Measurements from ENCODE around the gene ZNF606.

ZNF606 gene

DNA sequence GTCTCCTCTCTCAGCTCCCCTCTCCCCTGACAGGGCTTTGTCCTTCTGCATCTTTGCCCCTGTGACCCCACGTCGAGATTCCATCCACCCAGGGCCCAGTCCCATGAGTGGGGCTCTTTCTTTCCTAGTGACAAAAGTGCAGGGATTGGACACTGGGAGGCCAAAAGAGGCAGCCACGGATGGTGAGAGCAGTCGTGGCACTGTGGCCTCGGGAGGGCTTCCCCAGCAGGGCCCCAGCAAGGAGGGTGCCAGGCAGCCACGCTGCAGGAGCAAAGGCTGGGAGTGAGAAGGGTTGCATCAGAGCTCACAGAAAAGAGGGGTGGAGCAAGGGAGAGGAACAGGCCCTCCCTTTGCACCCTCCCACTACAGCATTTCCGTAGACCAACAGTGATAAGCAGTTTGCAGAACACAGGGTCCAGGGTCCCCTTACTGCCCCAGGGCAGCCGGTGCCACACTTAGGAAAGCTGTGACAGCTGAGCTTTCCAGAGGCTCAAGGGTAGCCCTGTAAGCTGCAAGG is 36.1 kb upstream of the ZNF606 start:
- H3K9me3 ChIP-seq (ENCODE audit: control insufficient read depth in 2 of 2, low read length in 2 of 2) = peaks cover 0 to 2% of the 10 kb centered on the region in 2 donors
- H3K36me3 ChIP-seq (ENCODE audit: control insufficient read depth in 2 of 2, insufficient read depth in 2 of 2, low read length in 2 of 2) = no peaks in the 10 kb centered on the region
- H3K27ac ChIP-seq (ENCODE audit: low read depth in 2 of 2, low read length in 2 of 2) = no peak overlapping the region
- H3K27me3 ChIP-seq (ENCODE audit: control insufficient read depth in 2 of 2, insufficient read depth in 2 of 2, low read length in 2 of 2) = no peaks in the 10 kb centered on the region
- H3K4me3 ChIP-seq (ENCODE audit: low read length in 2 of 2) = no peak overlapping the region
- H3K4me1 ChIP-seq (ENCODE audit: control insufficient read depth in 2 of 2, insufficient read depth in 2 of 2, low read length in 2 of 2) = no peaks in the 10 kb centered on the region
- no peak overlapping the region for H3K9ac ChIP-seq (ENCODE audit: low read depth in 1 of 2, low read length in 2 of 2)

- H3K4me1 ChIP-seq (ENCODE audit: control insufficient read depth in 2 of 2, insufficient read depth in 2 of 2, low read length in 2 of 2) = no peaks in the 10 kb centered on the region
- peak overlapping the region in 1 of 2 donors; percentile 23 for H3K4me3 ChIP-seq (ENCODE audit: low read length in 2 of 2)
- H3K36me3 ChIP-seq (ENCODE audit: control insufficient read depth in 2 of 2, insufficient read depth in 2 of 2, low read length in 2 of 2) = no peaks in the 10 kb centered on the region
- no peak overlapping the region for H3K27ac ChIP-seq (ENCODE audit: low read depth in 2 of 2, low read length in 2 of 2)
- no peaks in the 10 kb centered on the region for H3K27me3 ChIP-seq (ENCODE audit: control insufficient read depth in 2 of 2, insufficient read depth in 2 of 2, low read length in 2 of 2)
- H3K9me3 ChIP-seq (ENCODE audit: control insufficient read depth in 2 of 2, low read length in 2 of 2) = peaks cover 0 to 2% of the 10 kb centered on the region in 2 donors
- no peak overlapping the region for H3K9ac ChIP-seq (ENCODE audit: low read depth in 1 of 2, low read length in 2 of 2)
These were observed 35.5 kb upstream of the ZNF606 start for GRCh38 chr19:58037927-58038687.

- H3K36me3 ChIP-seq (ENCODE audit: control insufficient read depth in 2 of 2, insufficient read depth in 2 of 2, low read length in 2 of 2) = no peaks in the 10 kb centered on the region
- no peak overlapping the region for H3K4me3 ChIP-seq (ENCODE audit: low read length in 2 of 2)
- H3K27ac ChIP-seq (ENCODE audit: low read depth in 2 of 2, low read length in 2 of 2) = no peak overlapping the region
- H3K9ac ChIP-seq (ENCODE audit: low read depth in 1 of 2, low read length in 2 of 2) = no peak overlapping the region
- H3K9me3 ChIP-seq (ENCODE audit: control insufficient read depth in 2 of 2, low read length in 2 of 2) = peaks cover 0 to 3% of the 10 kb centered on the region in 2 donors
- no peaks in the 10 kb centered on the region for H3K27me3 ChIP-seq (ENCODE audit: control insufficient read depth in 2 of 2, insufficient read depth in 2 of 2, low read length in 2 of 2)
- no peaks in the 10 kb centered on the region for H3K4me1 ChIP-seq (ENCODE audit: control insufficient read depth in 2 of 2, insufficient read depth in 2 of 2, low read length in 2 of 2)
These were observed 33.2 kb upstream of the ZNF606 start for GRCh38 chr19:58035863-58036262.

DNA sequence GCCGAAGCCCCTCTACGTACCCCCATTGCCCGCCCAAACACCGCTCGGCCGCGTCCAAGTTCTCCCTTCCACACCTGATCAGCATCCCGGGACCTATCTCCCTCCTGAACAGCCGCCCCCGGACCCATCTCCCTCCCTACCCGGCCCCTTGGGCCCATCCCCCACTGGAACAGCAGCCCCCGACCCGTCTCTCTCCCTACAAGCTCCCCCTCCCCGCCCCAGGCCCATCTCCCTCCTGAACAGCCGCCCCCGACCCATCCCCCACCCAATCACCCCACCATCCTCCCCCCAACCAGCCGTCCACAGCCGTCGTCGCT is 31.8 kb upstream of the ZNF606 start:
- Histone ChIP-seq H3K9me3 (ENCODE audit: control insufficient read depth in 2 of 2, low read length in 2 of 2) (peaks cover 0 to 3% of the 10 kb centered on the region in 2 donors), H3K27ac (ENCODE audit: low read depth in 2 of 2, low read length in 2 of 2) (no peak overlapping the region), H3K36me3 (ENCODE audit: control insufficient read depth in 2 of 2, insufficient read depth in 2 of 2, low read length in 2 of 2) (no peaks in the 10 kb centered on the region), H3K9ac (ENCODE audit: low read depth in 1 of 2, low read length in 2 of 2) (no peak overlapping the region), H3K27me3 (ENCODE audit: control insufficient read depth in 2 of 2, insufficient read depth in 2 of 2, low read length in 2 of 2) (no peaks in the 10 kb centered on the region), H3K4me3 (ENCODE audit: low read length in 2 of 2) (no peak overlapping the region), H3K4me1 (ENCODE audit: control insufficient read depth in 2 of 2, insufficient read depth in 2 of 2, low read length in 2 of 2) (no peaks in the 10 kb centered on the region)

DNA sequence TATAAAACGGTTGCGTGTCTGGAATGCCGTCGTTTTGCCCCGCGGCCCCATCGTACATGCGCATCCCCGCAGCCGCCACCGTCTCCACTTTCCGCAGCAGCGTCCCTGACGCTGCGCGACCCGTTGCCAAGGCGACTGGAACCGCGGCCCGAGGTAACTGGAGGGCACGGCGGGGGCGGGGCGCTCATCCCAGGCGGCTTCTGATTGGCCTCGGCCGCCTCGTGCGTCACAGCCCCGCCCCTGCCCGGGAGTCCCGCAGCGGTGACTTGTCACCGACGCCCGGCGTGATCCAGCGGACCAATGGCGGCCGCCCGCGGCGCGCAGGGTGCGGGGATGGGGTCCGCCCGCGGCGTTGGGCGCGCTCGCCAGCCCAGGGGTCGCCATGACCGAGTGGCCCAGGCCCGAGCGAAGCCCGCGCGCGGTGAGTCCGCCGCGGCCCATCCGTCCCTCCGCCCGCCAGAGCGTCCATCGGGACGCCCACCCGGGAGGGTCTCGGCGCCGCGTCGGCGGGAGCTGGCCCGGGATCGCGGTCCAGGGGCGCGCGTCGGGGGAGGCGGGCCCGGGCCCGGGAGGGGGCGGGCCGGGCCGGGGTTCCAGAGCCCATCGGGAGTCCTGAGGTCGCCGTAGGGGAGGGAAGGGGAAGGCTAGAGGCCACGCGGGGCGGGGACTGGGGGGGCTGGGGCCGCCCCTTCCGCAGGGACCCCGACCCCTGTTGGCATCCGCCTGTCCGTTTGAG is 31.3 kb upstream of the ZNF606 start, which contains the start of gene ZSCAN1:
Gene ZSCAN1, plus strand, starts transcription at position 285 of the 736 bp plus-strand sequence. CDS start 3,812 bp downstream, outside the sequence.
- Histone ChIP-seq H3K4me1 (ENCODE audit: control insufficient read depth in 2 of 2, insufficient read depth in 2 of 2, low read length in 2 of 2) (no peaks in the 10 kb centered on the region), H3K9me3 (ENCODE audit: control insufficient read depth in 2 of 2, low read length in 2 of 2) (peaks cover 0 to 3% of the 10 kb centered on the region in 2 donors), H3K9ac (ENCODE audit: low read depth in 1 of 2, low read length in 2 of 2) (no peak within 1 kb of the TSS), H3K27me3 (ENCODE audit: control insufficient read depth in 2 of 2, insufficient read depth in 2 of 2, low read length in 2 of 2) (no peaks in the 10 kb centered on the region), H3K27ac (ENCODE audit: low read depth in 2 of 2, low read length in 2 of 2) (no peak within 1 kb of the TSS), H3K36me3 (ENCODE audit: control insufficient read depth in 2 of 2, insufficient read depth in 2 of 2, low read length in 2 of 2) (no peaks in the 10 kb centered on the region), H3K4me3 (ENCODE audit: low read length in 2 of 2) (peak within 1 kb of the TSS in 1 of 2 donors; percentile 22)

DNA sequence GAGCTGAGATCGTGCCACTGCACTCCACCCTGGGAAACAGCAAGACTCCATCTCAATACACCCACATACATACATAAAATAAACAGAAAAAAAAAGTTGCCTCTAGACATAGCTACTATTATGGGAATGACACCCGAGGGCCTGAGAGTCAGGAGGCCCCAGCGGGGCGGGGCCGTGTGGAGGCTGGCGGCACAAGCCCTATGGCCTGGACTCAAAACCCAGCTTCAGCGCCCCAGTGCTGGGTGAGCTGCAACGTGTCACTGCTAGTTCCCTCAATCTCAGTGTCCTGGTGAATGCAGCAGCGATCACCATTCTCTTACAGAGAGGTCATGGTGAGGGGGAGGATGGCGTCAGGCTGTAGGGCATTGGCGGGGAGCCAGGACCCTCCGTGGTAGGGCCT is 22.0 kb upstream of the ZNF606 start:
- Histone ChIP-seq H3K4me1 (ENCODE audit: control insufficient read depth in 2 of 2, insufficient read depth in 2 of 2, low read length in 2 of 2) (no peaks in the 10 kb centered on the region), H3K4me3 (ENCODE audit: low read length in 2 of 2) (no peak overlapping the region), H3K27me3 (ENCODE audit: control insufficient read depth in 2 of 2, insufficient read depth in 2 of 2, low read length in 2 of 2) (no peaks in the 10 kb centered on the region), H3K36me3 (ENCODE audit: control insufficient read depth in 2 of 2, insufficient read depth in 2 of 2, low read length in 2 of 2) (no peaks in the 10 kb centered on the region), H3K9ac (ENCODE audit: low read depth in 1 of 2, low read length in 2 of 2) (no peak overlapping the region), H3K9me3 (ENCODE audit: control insufficient read depth in 2 of 2, low read length in 2 of 2) (peaks cover 0 to 5% of the 10 kb centered on the region in 2 donors), H3K27ac (ENCODE audit: low read depth in 2 of 2, low read length in 2 of 2) (no peak overlapping the region)

- no peaks in the 10 kb centered on the region for H3K4me1 ChIP-seq (ENCODE audit: control insufficient read depth in 2 of 2, insufficient read depth in 2 of 2, low read length in 2 of 2)
- no peak overlapping the region for H3K9ac ChIP-seq (ENCODE audit: low read depth in 1 of 2, low read length in 2 of 2)
- H3K36me3 ChIP-seq (ENCODE audit: control insufficient read depth in 2 of 2, insufficient read depth in 2 of 2, low read length in 2 of 2) = no peaks in the 10 kb centered on the region
- H3K27ac ChIP-seq (ENCODE audit: low read depth in 2 of 2, low read length in 2 of 2) = no peak overlapping the region
- H3K4me3 ChIP-seq (ENCODE audit: low read length in 2 of 2) = no peak overlapping the region
- H3K9me3 ChIP-seq (ENCODE audit: control insufficient read depth in 2 of 2, low read length in 2 of 2) = peaks cover 0 to 5% of the 10 kb centered on the region in 2 donors
- no peaks in the 10 kb centered on the region for H3K27me3 ChIP-seq (ENCODE audit: control insufficient read depth in 2 of 2, insufficient read depth in 2 of 2, low read length in 2 of 2)
These were observed 19.7 kb upstream of the ZNF606 start for GRCh38 chr19:58022283-58022660.

- Histone ChIP-seq H3K27ac (ENCODE audit: low read depth in 2 of 2, low read length in 2 of 2) (no peak overlapping the region), H3K9me3 (ENCODE audit: control insufficient read depth in 2 of 2, low read length in 2 of 2) (peaks cover 3 to 5% of the 10 kb centered on the region in 2 donors)
These were observed 19.1 kb upstream of the ZNF606 start for GRCh38 chr19:58021541-58022282.

GRCh38 chr19:58020129-58020528 is 17.5 kb upstream of the ZNF606 start:
- peaks cover 3 to 5% of the 10 kb centered on the region in 2 donors for H3K9me3 ChIP-seq (ENCODE audit: control insufficient read depth in 2 of 2, low read length in 2 of 2)
- H3K9ac ChIP-seq (ENCODE audit: low read depth in 1 of 2, low read length in 2 of 2) = no peak overlapping the region
- H3K4me1 ChIP-seq (ENCODE audit: control insufficient read depth in 2 of 2, insufficient read depth in 2 of 2, low read length in 2 of 2) = no peaks in the 10 kb centered on the region
- no peak overlapping the region for H3K27ac ChIP-seq (ENCODE audit: low read depth in 2 of 2, low read length in 2 of 2)
- H3K4me3 ChIP-seq (ENCODE audit: low read length in 2 of 2) = no peak overlapping the region
- H3K27me3 ChIP-seq (ENCODE audit: control insufficient read depth in 2 of 2, insufficient read depth in 2 of 2, low read length in 2 of 2) = no peaks in the 10 kb centered on the region
- H3K36me3 ChIP-seq (ENCODE audit: control insufficient read depth in 2 of 2, insufficient read depth in 2 of 2, low read length in 2 of 2) = no peaks in the 10 kb centered on the region

More at GRCh38 chr19:58021541-58022282, 19.1 kb upstream of the ZNF606 start:
- Histone ChIP-seq H3K27me3 (ENCODE audit: control insufficient read depth in 2 of 2, insufficient read depth in 2 of 2, low read length in 2 of 2) (no peaks in the 10 kb centered on the region), H3K4me1 (ENCODE audit: control insufficient read depth in 2 of 2, insufficient read depth in 2 of 2, low read length in 2 of 2) (no peaks in the 10 kb centered on the region), H3K4me3 (ENCODE audit: low read length in 2 of 2) (no peak overlapping the region), H3K9ac (ENCODE audit: low read depth in 1 of 2, low read length in 2 of 2) (no peak overlapping the region), H3K36me3 (ENCODE audit: control insufficient read depth in 2 of 2, insufficient read depth in 2 of 2, low read length in 2 of 2) (no peaks in the 10 kb centered on the region)

DNA sequence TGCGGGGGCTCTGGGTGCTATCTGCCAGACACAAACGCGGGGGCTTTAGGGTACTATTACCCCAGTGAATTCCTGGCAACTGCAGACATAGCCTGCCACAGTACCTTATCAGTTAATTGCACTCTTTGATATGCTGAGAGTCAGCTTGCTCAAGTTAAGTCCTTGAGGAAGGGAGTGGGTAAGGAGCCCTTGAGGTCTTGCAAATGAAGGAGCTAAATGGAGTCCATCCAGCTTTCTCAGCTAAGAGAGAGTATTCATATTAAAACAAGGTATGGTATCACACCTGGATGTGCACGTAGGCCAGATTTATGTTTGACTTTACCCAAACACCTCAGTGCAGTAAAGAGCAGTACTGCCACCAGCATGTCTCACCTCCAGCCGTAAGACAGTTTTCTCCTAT is 11.5 kb upstream of the ZNF606 start:
- Histone ChIP-seq H3K4me1 (ENCODE audit: control insufficient read depth in 2 of 2, insufficient read depth in 2 of 2, low read length in 2 of 2) (peaks cover 0 to 5% of the 10 kb centered on the region in 2 donors), H3K27ac (ENCODE audit: low read depth in 2 of 2, low read length in 2 of 2) (no peak overlapping the region), H3K4me3 (ENCODE audit: low read length in 2 of 2) (no peak overlapping the region), H3K27me3 (ENCODE audit: control insufficient read depth in 2 of 2, insufficient read depth in 2 of 2, low read length in 2 of 2) (no peaks in the 10 kb centered on the region), H3K9ac (ENCODE audit: low read depth in 1 of 2, low read length in 2 of 2) (no peak overlapping the region), H3K9me3 (ENCODE audit: control insufficient read depth in 2 of 2, low read length in 2 of 2) (peaks cover 0 to 7% of the 10 kb centered on the region in 2 donors), H3K36me3 (ENCODE audit: control insufficient read depth in 2 of 2, insufficient read depth in 2 of 2, low read length in 2 of 2) (no peaks in the 10 kb centered on the region)

Data from mucosa of rectum (tissue), 2 donors.